ENCODE measurements around the gene AMOTL1.

AMOTL1 gene

DNA sequence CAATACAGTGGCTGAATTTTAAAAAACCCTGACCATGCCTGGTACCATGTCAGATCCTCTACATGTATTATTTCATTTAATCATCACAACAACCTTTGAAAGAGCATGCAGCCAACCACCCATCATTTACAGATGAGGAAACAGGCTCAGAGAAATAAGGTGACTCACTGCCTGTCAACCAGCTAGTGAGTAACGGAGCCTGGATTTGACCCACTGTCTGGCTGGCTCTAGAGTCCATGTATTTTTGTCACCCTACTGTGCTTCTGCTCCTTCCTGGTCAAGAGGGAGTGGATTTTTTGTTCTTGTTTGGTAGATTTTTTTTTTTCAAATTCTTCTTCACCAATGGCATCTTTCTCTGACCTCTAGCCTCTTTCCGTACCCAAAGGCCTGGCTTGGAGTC lies 127.8 kb downstream of the AMOTL1 start:
- Histone ChIP-seq H3K9ac (ENCODE audit: low read length) (no peak overlapping the region), H3K4me2 (ENCODE audit: low read length) (no peak overlapping the region), H3K56ac (ENCODE audit: low read length) (no peak overlapping the region), H3K4ac (ENCODE audit: low read depth, low read length) (no peak overlapping the region), H3K79me2 (ENCODE audit: control insufficient read depth, insufficient read depth, low read length) (no peaks in the 10 kb centered on the region), H3K18ac (ENCODE audit: low read length) (no peak overlapping the region), H3K4me3 (ENCODE audit: low read length) (no peak overlapping the region), H3K23ac (ENCODE audit: low read length) (no peak overlapping the region), H4K8ac (ENCODE audit: low read depth, low read length) (no peak overlapping the region), H3K36me3 (ENCODE audit: control insufficient read depth, insufficient read depth, low read length) (peaks cover 1% of the 10 kb centered on the region), H3K4me1 (ENCODE audit: control insufficient read depth, low read depth, low read length) (no peaks in the 10 kb centered on the region), H3K79me1 (ENCODE audit: low read length) (peaks cover 1% of the 10 kb centered on the region), H2BK120ac (ENCODE audit: low read depth, low read length) (no peak overlapping the region), H4K5ac (ENCODE audit: low read length) (no peak overlapping the region), H3K27ac (ENCODE audit: low read depth, low read length) (no peak overlapping the region), H2BK5ac (ENCODE audit: low read length) (no peak overlapping the region), H2AK5ac (ENCODE audit: low read length) (no peak overlapping the region), H2BK15ac (replicated peaks; ENCODE audit: low read depth) (no peak overlapping the region), H3K27me3 (ENCODE audit: insufficient read depth, low read length, poor library complexity) (peaks cover 2% of the 10 kb centered on the region)
- DNase-seq = no peak
- WGBS (ENCODE audit: extremely low coverage, insufficient coverage, low lambda C conversion rate) = no CpG with 5 or more reads among the region's 2 CpGs

DNA sequence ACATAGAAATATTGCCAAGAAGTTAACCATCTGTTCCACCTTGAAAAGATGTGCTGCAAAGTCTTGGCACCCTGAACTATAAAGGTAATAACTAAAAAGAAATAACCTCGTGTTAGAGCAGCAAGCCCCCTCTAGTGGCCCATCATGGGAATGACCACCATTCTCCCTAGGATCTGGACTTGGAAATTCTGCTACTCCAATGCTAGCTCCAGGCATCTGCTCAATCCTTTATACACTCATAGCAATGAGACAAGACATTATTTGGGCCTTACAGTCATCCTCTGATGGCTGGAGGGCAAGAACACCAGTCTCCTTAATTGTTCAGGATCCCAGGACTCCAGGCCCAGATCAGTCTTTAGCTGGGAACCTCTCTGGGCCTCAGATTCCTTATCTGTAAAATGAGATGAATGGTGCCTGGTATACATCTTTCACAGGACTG lies 129.2 kb downstream of the AMOTL1 start:
- H3K56ac ChIP-seq (ENCODE audit: low read length) = no peak overlapping the region
- H3K79me2 ChIP-seq (ENCODE audit: control insufficient read depth, insufficient read depth, low read length) = no peaks in the 10 kb centered on the region
- H3K23ac ChIP-seq (ENCODE audit: low read length) = no peak overlapping the region
- H3K36me3 ChIP-seq (ENCODE audit: control insufficient read depth, insufficient read depth, low read length) = peaks cover 1% of the 10 kb centered on the region
- no peak overlapping the region for H3K4ac ChIP-seq (ENCODE audit: low read depth, low read length)
- no peaks in the 10 kb centered on the region for H3K4me1 ChIP-seq (ENCODE audit: control insufficient read depth, low read depth, low read length)
- no peak overlapping the region for H2BK5ac ChIP-seq (ENCODE audit: low read length)
- WGBS (ENCODE audit: extremely low coverage, insufficient coverage, low lambda C conversion rate) = no CpG with 5 or more reads among the region's 1 CpG
- H3K4me2 ChIP-seq (ENCODE audit: low read length) = no peak overlapping the region
- H4K5ac ChIP-seq (ENCODE audit: low read length) = no peak overlapping the region
- peak; percentile 56 for DNase-seq
- H2BK15ac ChIP-seq (replicated peaks; ENCODE audit: low read depth) = no peak overlapping the region
- H2BK120ac ChIP-seq (ENCODE audit: low read depth, low read length) = no peak overlapping the region
- peaks cover 2% of the 10 kb centered on the region for H3K27me3 ChIP-seq (ENCODE audit: insufficient read depth, low read length, poor library complexity)
- no peak overlapping the region for H3K4me3 ChIP-seq (ENCODE audit: low read length)
- H3K79me1 ChIP-seq (ENCODE audit: low read length) = peaks cover 1% of the 10 kb centered on the region
- H3K9ac ChIP-seq (ENCODE audit: low read length) = peak overlapping the region; percentile 18
- H3K18ac ChIP-seq (ENCODE audit: low read length) = no peak overlapping the region
- no peak overlapping the region for H3K27ac ChIP-seq (ENCODE audit: low read depth, low read length)
- no peak overlapping the region for H4K8ac ChIP-seq (ENCODE audit: low read depth, low read length)
- no peak overlapping the region for H2AK5ac ChIP-seq (ENCODE audit: low read length)

DNA sequence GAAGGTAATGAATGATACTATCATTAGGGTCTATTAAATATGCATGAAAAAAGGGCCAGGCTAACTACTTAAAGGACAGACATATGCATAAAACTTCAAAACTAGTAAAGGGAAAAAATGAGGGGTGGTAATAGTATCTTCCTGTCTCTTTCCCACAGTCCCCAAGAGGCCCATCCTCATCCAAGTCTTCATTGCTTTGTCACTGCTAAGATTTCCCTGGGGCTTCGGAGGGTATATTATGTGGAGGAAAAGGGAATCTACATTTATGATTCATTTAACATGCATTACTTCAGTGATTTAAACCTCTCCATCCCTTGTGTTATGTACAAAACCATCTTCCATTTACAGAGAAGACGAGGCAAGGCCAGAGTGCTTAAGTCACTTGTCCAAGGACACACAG lies 139.1 kb downstream of the AMOTL1 start:
- WGBS (ENCODE audit: extremely low coverage, insufficient coverage, low lambda C conversion rate) = no CpG with 5 or more reads among the region's 2 CpGs
- H3K79me2 ChIP-seq (ENCODE audit: control insufficient read depth, insufficient read depth, low read length) = no peaks in the 10 kb centered on the region
- no peak overlapping the region for H3K23ac ChIP-seq (ENCODE audit: low read length)
- H2AK5ac ChIP-seq (ENCODE audit: low read length) = no peak overlapping the region
- no peaks in the 10 kb centered on the region for H3K27me3 ChIP-seq (ENCODE audit: insufficient read depth, low read length, poor library complexity)
- no peak overlapping the region for H2BK15ac ChIP-seq (replicated peaks; ENCODE audit: low read depth)
- no peak overlapping the region for H4K5ac ChIP-seq (ENCODE audit: low read length)
- no peak overlapping the region for H2BK5ac ChIP-seq (ENCODE audit: low read length)
- H3K56ac ChIP-seq (ENCODE audit: low read length) = no peak overlapping the region
- no peak overlapping the region for H2BK120ac ChIP-seq (ENCODE audit: low read depth, low read length)
- H3K27ac ChIP-seq (ENCODE audit: low read depth, low read length) = no peak overlapping the region
- no peaks in the 10 kb centered on the region for H3K79me1 ChIP-seq (ENCODE audit: low read length)
- H3K18ac ChIP-seq (ENCODE audit: low read length) = no peak overlapping the region
- no peak overlapping the region for H3K9ac ChIP-seq (ENCODE audit: low read length)
- DNase-seq = no peak
- no peak overlapping the region for H3K4me2 ChIP-seq (ENCODE audit: low read length)
- no peak overlapping the region for H4K8ac ChIP-seq (ENCODE audit: low read depth, low read length)
- H3K4me1 ChIP-seq (ENCODE audit: control insufficient read depth, low read depth, low read length) = no peaks in the 10 kb centered on the region
- H3K36me3 ChIP-seq (ENCODE audit: control insufficient read depth, insufficient read depth, low read length) = no peaks in the 10 kb centered on the region
- H3K4ac ChIP-seq (ENCODE audit: low read depth, low read length) = no peak overlapping the region
- H3K4me3 ChIP-seq (ENCODE audit: low read length) = no peak overlapping the region

DNA sequence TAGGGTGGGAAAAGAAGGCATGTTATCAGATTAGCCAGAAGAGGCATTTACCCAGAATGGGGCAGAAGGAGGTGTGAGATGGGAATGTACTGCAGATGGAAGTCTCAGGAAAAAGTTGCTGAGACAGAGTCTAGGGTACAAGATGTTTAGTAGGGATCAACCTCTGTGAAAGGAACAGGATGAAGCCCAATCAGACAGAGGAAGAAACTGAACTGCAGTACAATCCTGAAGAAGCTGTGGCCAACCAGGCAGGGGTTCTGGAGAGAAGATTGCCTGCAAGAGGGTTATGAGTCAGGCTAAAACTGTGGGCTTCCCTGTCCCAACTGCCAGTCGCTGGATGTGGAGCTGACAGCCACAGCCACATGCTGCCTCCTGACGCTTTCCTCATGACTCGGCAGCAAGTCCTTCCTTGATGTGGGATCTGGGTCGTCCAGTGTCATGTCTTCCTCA lies 141.2 kb downstream of the AMOTL1 start:
- DNase-seq = peak; percentile 27
- no peaks in the 10 kb centered on the region for H3K79me2 ChIP-seq (ENCODE audit: control insufficient read depth, insufficient read depth, low read length)
- no CpG with 5 or more reads among the region's 4 CpGs for WGBS (ENCODE audit: extremely low coverage, insufficient coverage, low lambda C conversion rate)
- no peak overlapping the region for H3K27ac ChIP-seq (ENCODE audit: low read depth, low read length)
- no peaks in the 10 kb centered on the region for H3K4me1 ChIP-seq (ENCODE audit: control insufficient read depth, low read depth, low read length)
- no peak overlapping the region for H2BK5ac ChIP-seq (ENCODE audit: low read length)
- H4K8ac ChIP-seq (ENCODE audit: low read depth, low read length) = no peak overlapping the region
- H2BK120ac ChIP-seq (ENCODE audit: low read depth, low read length) = no peak overlapping the region
- H3K27me3 ChIP-seq (ENCODE audit: insufficient read depth, low read length, poor library complexity) = no peaks in the 10 kb centered on the region
- no peak overlapping the region for H3K4me3 ChIP-seq (ENCODE audit: low read length)
- no peak overlapping the region for H4K5ac ChIP-seq (ENCODE audit: low read length)
- no peak overlapping the region for H3K18ac ChIP-seq (ENCODE audit: low read length)
- H3K4me2 ChIP-seq (ENCODE audit: low read length) = no peak overlapping the region
- no peaks in the 10 kb centered on the region for H3K36me3 ChIP-seq (ENCODE audit: control insufficient read depth, insufficient read depth, low read length)
- no peak overlapping the region for H3K9ac ChIP-seq (ENCODE audit: low read length)
- no peak overlapping the region for H3K56ac ChIP-seq (ENCODE audit: low read length)
- no peak overlapping the region for H2AK5ac ChIP-seq (ENCODE audit: low read length)
- H3K79me1 ChIP-seq (ENCODE audit: low read length) = no peaks in the 10 kb centered on the region
- H3K4ac ChIP-seq (ENCODE audit: low read depth, low read length) = no peak overlapping the region
- no peak overlapping the region for H3K23ac ChIP-seq (ENCODE audit: low read length)
- H2BK15ac ChIP-seq (replicated peaks; ENCODE audit: low read depth) = no peak overlapping the region

DNA sequence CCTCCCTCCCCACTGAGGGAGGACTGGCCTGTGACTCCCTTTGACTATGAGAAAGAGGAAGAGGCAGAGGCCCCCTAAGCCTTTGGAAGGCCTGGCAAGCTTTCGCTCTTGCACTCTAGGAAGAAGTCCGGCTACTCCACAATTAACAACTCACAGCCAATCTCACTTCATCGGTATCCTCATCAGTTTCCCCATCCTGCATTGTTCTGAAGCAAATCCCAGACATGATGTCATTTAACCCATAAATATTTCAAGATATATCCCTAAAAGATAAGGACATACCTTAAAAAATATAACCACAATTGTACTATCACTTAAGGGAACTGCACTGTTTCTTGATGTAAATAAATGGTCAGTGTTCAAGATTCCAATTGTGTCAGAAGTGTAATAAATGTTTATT lies 142.1 kb downstream of the AMOTL1 start:
- Histone ChIP-seq H2BK5ac (ENCODE audit: low read length) (no peak overlapping the region), H3K36me3 (ENCODE audit: control insufficient read depth, insufficient read depth, low read length) (no peaks in the 10 kb centered on the region), H3K23ac (ENCODE audit: low read length) (no peak overlapping the region), H2BK120ac (ENCODE audit: low read depth, low read length) (no peak overlapping the region), H3K79me2 (ENCODE audit: control insufficient read depth, insufficient read depth, low read length) (no peaks in the 10 kb centered on the region), H3K18ac (ENCODE audit: low read length) (no peak overlapping the region), H3K4ac (ENCODE audit: low read depth, low read length) (no peak overlapping the region), H4K8ac (ENCODE audit: low read depth, low read length) (no peak overlapping the region), H3K9ac (ENCODE audit: low read length) (no peak overlapping the region), H3K4me2 (ENCODE audit: low read length) (no peak overlapping the region), H2BK15ac (replicated peaks; ENCODE audit: low read depth) (no peak overlapping the region), H3K27ac (ENCODE audit: low read depth, low read length) (no peak overlapping the region), H3K4me1 (ENCODE audit: control insufficient read depth, low read depth, low read length) (no peaks in the 10 kb centered on the region), H3K4me3 (ENCODE audit: low read length) (no peak overlapping the region), H4K5ac (ENCODE audit: low read length) (no peak overlapping the region), H3K27me3 (ENCODE audit: insufficient read depth, low read length, poor library complexity) (no peaks in the 10 kb centered on the region), H3K56ac (ENCODE audit: low read length) (no peak overlapping the region), H2AK5ac (ENCODE audit: low read length) (no peak overlapping the region), H3K79me1 (ENCODE audit: low read length) (no peaks in the 10 kb centered on the region)
- WGBS (ENCODE audit: extremely low coverage, insufficient coverage, low lambda C conversion rate) = no CpG with 5 or more reads among the region's 3 CpGs
- DNase-seq = no peak

DNA sequence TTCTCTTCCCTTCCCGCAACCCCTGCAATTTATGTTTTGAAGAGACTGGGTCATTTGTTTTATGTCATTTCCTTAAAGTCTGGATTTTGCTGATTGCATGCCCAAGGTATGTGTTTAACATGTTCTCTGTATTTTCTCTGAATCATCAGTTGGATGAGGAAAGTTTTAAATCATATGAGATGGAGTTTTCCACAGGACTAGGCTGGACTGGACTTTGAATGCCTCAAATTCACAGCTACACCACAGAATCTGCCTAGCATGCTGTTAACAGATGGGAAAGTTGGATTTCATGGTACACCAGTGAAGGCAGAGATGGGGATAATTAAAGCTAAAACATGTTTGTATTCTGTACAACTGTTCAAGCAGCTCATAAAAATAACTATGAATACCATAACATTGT lies 142.6 kb downstream of the AMOTL1 start:
- Histone ChIP-seq H3K79me2 (ENCODE audit: control insufficient read depth, insufficient read depth, low read length) (no peaks in the 10 kb centered on the region), H2BK5ac (ENCODE audit: low read length) (no peak overlapping the region), H3K4ac (ENCODE audit: low read depth, low read length) (no peak overlapping the region), H3K4me3 (ENCODE audit: low read length) (no peak overlapping the region), H3K18ac (ENCODE audit: low read length) (no peak overlapping the region), H3K36me3 (ENCODE audit: control insufficient read depth, insufficient read depth, low read length) (no peaks in the 10 kb centered on the region), H3K4me1 (ENCODE audit: control insufficient read depth, low read depth, low read length) (no peaks in the 10 kb centered on the region), H3K9ac (ENCODE audit: low read length) (no peak overlapping the region), H3K56ac (ENCODE audit: low read length) (no peak overlapping the region), H2BK120ac (ENCODE audit: low read depth, low read length) (no peak overlapping the region), H2AK5ac (ENCODE audit: low read length) (no peak overlapping the region), H2BK15ac (replicated peaks; ENCODE audit: low read depth) (no peak overlapping the region), H3K4me2 (ENCODE audit: low read length) (no peak overlapping the region), H3K27ac (ENCODE audit: low read depth, low read length) (no peak overlapping the region), H4K8ac (ENCODE audit: low read depth, low read length) (no peak overlapping the region), H4K5ac (ENCODE audit: low read length) (no peak overlapping the region), H3K79me1 (ENCODE audit: low read length) (no peaks in the 10 kb centered on the region), H3K23ac (ENCODE audit: low read length) (no peak overlapping the region), H3K27me3 (ENCODE audit: insufficient read depth, low read length, poor library complexity) (no peaks in the 10 kb centered on the region)
- no CpG with 5 or more reads among the region's 1 CpG for WGBS (ENCODE audit: extremely low coverage, insufficient coverage, low lambda C conversion rate)
- no peak for DNase-seq

Measured in mesendoderm (in vitro differentiated cells).